Keratinocyte (primary cell): ENCODE measurements around the gene KIF1C. TPM values are rescaled to one million over a fixed set of nuclear protein-coding genes. Genes with fewer than 3 reads are reported as not detected.

Experiments used
- DNase-seq: peaks from one replicate; pipeline ENCODE4 v3.0.0-alpha.2; 2011; ENCODE audit warnings: low read depth, missing footprints, low spot score
- FAIRE-seq: peaks from 2 replicates; lab custom pipeline; 2011; peaks lifted over from hg19 to GRCh38; lab: Jason Lieb, UNC
- H2AFZ ChIP-seq: 2 replicates; pipeline ENCODE4 v1.6.0; 2012; ENCODE audit warnings: low read length, control low read depth, inconsistent platforms; ENCODE audit not compliant: control insufficient read depth
- H3K27ac ChIP-seq: 2 replicates; pipeline ENCODE4 v1.5.1; 2011; ENCODE audit warnings: low read length; ENCODE audit not compliant: control insufficient read depth, insufficient read depth
- H3K27me3 ChIP-seq: 3 replicates; pipeline ENCODE4 v1.6.0; 2011; ENCODE audit warnings: low read length; ENCODE audit not compliant: control insufficient read depth, insufficient read depth; ENCODE audit errors: extremely low read depth
- H3K36me3 ChIP-seq, 2 experiments: 2 replicates in 1 of 2; 3 replicates in 1 of 2; pipeline ENCODE4 v1.5.1; 2011; ENCODE audit warnings: low read length in 2 of 2, mild to moderate bottlenecking in 1 of 2; ENCODE audit not compliant: control insufficient read depth in 2 of 2, insufficient read depth in 2 of 2; ENCODE audit errors: extremely low read depth in 1 of 2
- H3K4me1 ChIP-seq: 3 replicates; pipeline ENCODE4 v1.5.1; 2011; ENCODE audit warnings: low read length; ENCODE audit not compliant: control insufficient read depth, insufficient read depth; ENCODE audit errors: extremely low read depth
- H3K4me2 ChIP-seq: 3 replicates; pipeline ENCODE4 v1.6.0; 2011; ENCODE audit warnings: low read depth, low read length; ENCODE audit not compliant: control insufficient read depth, insufficient read depth; ENCODE audit errors: extremely low read depth
- H3K4me3 ChIP-seq, 3 experiments: fragments of 200-600 bp in 1 of 3; sonication (generic) in 1 of 3; 2 replicates in 2 of 3; 3 replicates in 1 of 3; pipeline ENCODE4 v1.5.1; 2011 to 2016; ENCODE audit warnings: low read length in 3 of 3, mild to moderate bottlenecking in 3 of 3, control low read depth in 2 of 3, inconsistent platforms in 1 of 3, low read depth in 1 of 3, mixed read lengths in 1 of 3, mixed run types in 1 of 3, moderate library complexity in 1 of 3; ENCODE audit not compliant: control insufficient read depth in 2 of 3, insufficient read depth in 2 of 3; ENCODE audit errors: extremely low read depth in 1 of 3
- H3K79me2 ChIP-seq: 2 replicates; pipeline ENCODE4 v1.6.0; 2012; ENCODE audit warnings: low read length; ENCODE audit not compliant: control insufficient read depth, insufficient read depth
- H3K9ac ChIP-seq: 3 replicates; pipeline ENCODE4 v1.6.0; 2011; ENCODE audit warnings: low read length; ENCODE audit not compliant: control insufficient read depth, insufficient read depth; ENCODE audit errors: extremely low read depth
- H3K9me1 ChIP-seq: 3 replicates; pipeline ENCODE4 v1.6.0; 2011; ENCODE audit warnings: low read length; ENCODE audit not compliant: control insufficient read depth, insufficient read depth; ENCODE audit errors: extremely low read depth
- H3K9me3 ChIP-seq: 2 replicates; pipeline ENCODE4 v1.5.1; 2012; ENCODE audit warnings: low read depth, low read length; ENCODE audit not compliant: control insufficient read depth
- H4K20me1 ChIP-seq: 3 replicates; pipeline ENCODE4 v1.6.0; 2011; ENCODE audit warnings: low read length; ENCODE audit not compliant: control insufficient read depth, insufficient read depth; ENCODE audit errors: extremely low read depth
- EZH2 ChIP-seq: IDR thresholded peaks from one replicate; pipeline ENCODE4 v1.6.1; 2012; ENCODE audit warnings: inconsistent platforms, mild to moderate bottlenecking, low read length, moderate library complexity
- dilution Hi-C: fragments of 300-500 bp; cut with MboI; formaldehyde crosslinking; loops from one replicate; pipeline ENCODE4 v1.7.0; 2020; ENCODE audit warnings: low sequenced_read_pairs; ENCODE audit not compliant: extremely low pct_ligation_motif_present
- polyA plus RNA-seq, 5 experiments: library from polyadenylated mRNA; depleted of rRNA in 3 of 5; stranded (reverse) in 3 of 5; stranded (forward) in 1 of 5; unstranded in 1 of 5; fragments of >200 nt; gene quantifications; 1 replicate in 1 of 5; 2 replicates in 3 of 5; 3 replicates in 1 of 5; pipeline versions ENCODE4 v1.2.1 to v1.2.3, GENCODE V29; 2011 to 2012; ENCODE audit warnings: missing spikeins in 2 of 5, low read depth in 1 of 5, low replicate concordance in 1 of 5
- TF ChIP-seq, protein P1 (sequence below), 3 experiments: IDR thresholded peaks in 1 of 3; conservative IDR thresholded peaks in 1 of 3; optimal IDR thresholded peaks in 1 of 3; 2 replicates in 2 of 3; 3 replicates in 1 of 3; pipeline versions ENCODE3 to v1.5.1; 2011; ENCODE audit warnings: low read length in 3 of 3, mild to moderate bottlenecking in 3 of 3, moderate library complexity in 2 of 3, control low read depth in 1 of 3, inconsistent platforms in 1 of 3; ENCODE audit not compliant: insufficient read depth in 2 of 3; ENCODE audit errors: extremely low read depth in 1 of 3

KIF1C gene
- polyA plus RNA-seq, 1 donor (not counting 4 experiments of a cell fraction or from before 2014, with no cell fraction given): 93.7 TPM

DNA sequence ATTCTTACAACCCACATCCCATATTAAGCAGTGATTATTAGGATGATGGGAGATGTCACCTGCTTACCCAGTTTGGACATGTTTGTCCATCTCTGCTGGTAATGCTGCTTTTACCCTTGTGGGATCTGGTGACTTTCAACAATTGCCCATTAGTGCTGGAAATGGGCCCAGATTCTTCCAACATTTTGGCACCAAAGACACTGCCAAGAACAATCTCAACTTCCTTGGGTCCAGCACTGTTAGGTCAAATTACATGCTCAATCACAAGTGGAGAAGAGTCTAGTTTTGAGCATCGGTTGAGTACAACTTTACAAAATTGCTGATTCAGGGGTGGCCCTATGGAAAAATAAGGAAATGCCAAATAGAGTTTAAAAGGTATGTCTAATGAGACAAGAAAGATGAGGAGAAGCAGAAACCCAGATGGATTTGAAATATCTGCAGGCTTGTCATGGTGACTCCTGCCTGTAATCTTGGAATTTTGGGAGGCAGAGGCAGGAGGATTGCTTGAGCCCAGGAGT is 67.5 kb downstream of the KIF1C start:
- no peak for FAIRE-seq
- H3K9ac ChIP-seq: no peak overlapping the region

GRCh38 chr17:5068236-5068635 is 70.5 kb downstream of the KIF1C start:
- FAIRE-seq: no peak

More for the DNA sequence above, 67.5 kb downstream of the KIF1C start:
- H3K9me1 ChIP-seq: no peaks in the 10 kb centered on the region
- H3K4me2 ChIP-seq: no peak overlapping the region
- no peaks in the 10 kb centered on the region for H3K4me1 ChIP-seq
- dilution Hi-C loops: no loop called here
- DNase-seq: no peak
- H3K79me2 ChIP-seq: no peaks in the 10 kb centered on the region
- no peaks in the 10 kb centered on the region for H3K36me3 ChIP-seq
- TF ChIP-seq, protein P1, sequence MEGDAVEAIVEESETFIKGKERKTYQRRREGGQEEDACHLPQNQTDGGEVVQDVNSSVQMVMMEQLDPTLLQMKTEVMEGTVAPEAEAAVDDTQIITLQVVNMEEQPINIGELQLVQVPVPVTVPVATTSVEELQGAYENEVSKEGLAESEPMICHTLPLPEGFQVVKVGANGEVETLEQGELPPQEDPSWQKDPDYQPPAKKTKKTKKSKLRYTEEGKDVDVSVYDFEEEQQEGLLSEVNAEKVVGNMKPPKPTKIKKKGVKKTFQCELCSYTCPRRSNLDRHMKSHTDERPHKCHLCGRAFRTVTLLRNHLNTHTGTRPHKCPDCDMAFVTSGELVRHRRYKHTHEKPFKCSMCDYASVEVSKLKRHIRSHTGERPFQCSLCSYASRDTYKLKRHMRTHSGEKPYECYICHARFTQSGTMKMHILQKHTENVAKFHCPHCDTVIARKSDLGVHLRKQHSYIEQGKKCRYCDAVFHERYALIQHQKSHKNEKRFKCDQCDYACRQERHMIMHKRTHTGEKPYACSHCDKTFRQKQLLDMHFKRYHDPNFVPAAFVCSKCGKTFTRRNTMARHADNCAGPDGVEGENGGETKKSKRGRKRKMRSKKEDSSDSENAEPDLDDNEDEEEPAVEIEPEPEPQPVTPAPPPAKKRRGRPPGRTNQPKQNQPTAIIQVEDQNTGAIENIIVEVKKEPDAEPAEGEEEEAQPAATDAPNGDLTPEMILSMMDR (optimal IDR thresholded peaks at IDR 0.05 in 1 of 3, IDR thresholded peaks at IDR 0.05 in 1 of 3, conservative IDR thresholded peaks at IDR 0.05 in 1 of 3; ENCODE audit: extremely low read depth in 1 of 3, insufficient read depth in 2 of 3, low read length in 3 of 3): no peak
- no peak for TF ChIP-seq EZH2
- H2AFZ ChIP-seq: no peak overlapping the region
- H3K9me3 ChIP-seq: no peaks in the 10 kb centered on the region
- no peaks in the 10 kb centered on the region for H4K20me1 ChIP-seq
- H3K27me3 ChIP-seq: no peaks in the 10 kb centered on the region
- no peak overlapping the region for H3K27ac ChIP-seq
- no peak overlapping the region for H3K4me3 ChIP-seq

More at GRCh38 chr17:5068236-5068635, 70.5 kb downstream of the KIF1C start:
- H3K9me3 ChIP-seq: no peaks in the 10 kb centered on the region
- H2AFZ ChIP-seq: no peak overlapping the region
- no peaks in the 10 kb centered on the region for H4K20me1 ChIP-seq
- no peaks in the 10 kb centered on the region for H3K36me3 ChIP-seq
- H3K9ac ChIP-seq: no peak overlapping the region
- no peak overlapping the region for H3K4me2 ChIP-seq
- H3K79me2 ChIP-seq: no peaks in the 10 kb centered on the region
- H3K27me3 ChIP-seq: no peaks in the 10 kb centered on the region
- DNase-seq: no peak
- TF ChIP-seq, protein P1 (optimal IDR thresholded peaks at IDR 0.05 in 1 of 3, IDR thresholded peaks at IDR 0.05 in 1 of 3, conservative IDR thresholded peaks at IDR 0.05 in 1 of 3; ENCODE audit: extremely low read depth in 1 of 3, insufficient read depth in 2 of 3, low read length in 3 of 3): no peak
- no peak for TF ChIP-seq EZH2
- no peaks in the 10 kb centered on the region for H3K4me1 ChIP-seq
- no peak overlapping the region for H3K27ac ChIP-seq
- no peak overlapping the region for H3K4me3 ChIP-seq
- no peaks in the 10 kb centered on the region for H3K9me1 ChIP-seq
- dilution Hi-C loops: no loop called here
